Lung (tissue), 12 donors: ENCODE measurements around the gene RALBP1. TPM values are rescaled to one million over a fixed set of nuclear protein-coding genes. Genes with fewer than 3 reads are reported as not detected.

Experiments used
- ATAC-seq: fragments of 200-7000 bp; cut with Tn5 transposase; one replicate; pipeline ENCODE4 v1.9.1; 2020; ENCODE audit warnings: moderate number of reproducible peaks; ENCODE audit not compliant: insufficient read depth, low FRiP score
- DNase-seq, 3 donors: peaks; one replicate each; pipeline ENCODE4 v3.0.0-alpha.2; 2013 to 2017
- H3K27ac ChIP-seq, 2 donors: one replicate each; pipeline ENCODE4 v1.5.1; 2013; ENCODE audit warnings: mild to moderate bottlenecking in 2 of 2, moderate library complexity in 2 of 2, control low read depth in 1 of 2, inconsistent platforms in 1 of 2, low read depth in 1 of 2, low read length in 1 of 2
- H3K27me3 ChIP-seq, 3 donors: one replicate each; pipeline ENCODE4 v1.5.1; 2013; ENCODE audit warnings: low read length in 2 of 3; ENCODE audit not compliant: control insufficient read depth in 3 of 3, insufficient read depth in 3 of 3
- H3K36me3 ChIP-seq, 4 donors: one replicate each; pipeline ENCODE4 v1.5.1; 2013; ENCODE audit warnings: low read length in 4 of 4, mild to moderate bottlenecking in 1 of 4, moderate library complexity in 1 of 4; ENCODE audit not compliant: control insufficient read depth in 4 of 4, insufficient read depth in 4 of 4
- H3K4me1 ChIP-seq, 5 donors: one replicate each; pipeline ENCODE4 v1.5.1; 2013; ENCODE audit warnings: low read length in 5 of 5, mild to moderate bottlenecking in 2 of 5, moderate library complexity in 1 of 5; ENCODE audit not compliant: control insufficient read depth in 5 of 5, insufficient read depth in 5 of 5
- H3K4me3 ChIP-seq: one replicate; pipeline ENCODE4 v1.5.1; 2013; ENCODE audit warnings: mild to moderate bottlenecking, control low read depth, moderate library complexity
- H3K9ac ChIP-seq, 2 donors: one replicate each; pipeline ENCODE4 v1.5.1; 2013; ENCODE audit warnings: low read length in 2 of 2, control low read depth in 1 of 2; ENCODE audit not compliant: insufficient read depth in 1 of 2
- H3K9me3 ChIP-seq, 4 donors: one replicate each; pipeline ENCODE4 v1.5.1; 2013; ENCODE audit warnings: low read length in 3 of 4, mild to moderate bottlenecking in 1 of 4, moderate library complexity in 1 of 4; ENCODE audit not compliant: control insufficient read depth in 4 of 4, insufficient read depth in 3 of 4
- CTCF ChIP-seq: IDR thresholded peaks from 2 replicates; pipeline ENCODE4 v1.5.1; 2012; ENCODE audit warnings: mild to moderate bottlenecking; ENCODE audit errors: control extremely low read depth, extremely low read depth
- WGBS, 2 donors: extraction: QIAGEN DNeasy Blood & Tissue Kit; methylation state at CpG; one replicate each; pipeline ENCODE4 v1.1.7; 2013; 5-methylcytosine and 5-hydroxymethylcytosine counted together
- polyA plus RNA-seq, 2 donors: library from polyadenylated mRNA; stranded (reverse); fragments of 200-250 nt; gene quantifications; one replicate each; pipeline ENCODE4 v1.2.1, GENCODE V29; 2013
- total RNA-seq, 2 donors: library from RNA; depleted of rRNA in 1 of 2; stranded (reverse); fragments of >200 nt in 1 of 2; gene quantifications; one replicate each; pipeline ENCODE4 v1.2.1, GENCODE V29; 2014 to 2021
- donor health status: control.
- donor health status: control.
- donor health status: Bipolar disorder and iron deficiency.
- donor health status: healthy.
- donor health status: DM: yes; HTN: yes; CAD: no.

The RALBP1 gene
- total and polyA plus RNA-seq, 4 donors = 19.8 to 58.2 (median 33.5) TPM

GRCh38 chr18:9557250-9557943 is 82.1 kb downstream of the RALBP1 start:
- peaks cover 18 to 56% (median 54%) of the 10 kb centered on the region in 4 donors for H3K36me3 ChIP-seq
- H3K4me1 ChIP-seq = no peaks in the 10 kb centered on the region
- H3K27me3 ChIP-seq = no peaks in the 10 kb centered on the region
- no peak overlapping the region for H3K27ac ChIP-seq
- 93 to 95% methylated on average over 13 of the region's 13 CpGs for WGBS, 2 donors
- ATAC-seq (no peak), DNase-seq (no peak)
- no peak overlapping the region for H3K9ac ChIP-seq
- H3K4me3 ChIP-seq = no peak overlapping the region
- peaks cover 0 to 6% (median 0%) of the 10 kb centered on the region in 4 donors for H3K9me3 ChIP-seq
- no peak for TF ChIP-seq CTCF

GRCh38 chr18:9558387-9559064 is 83.2 kb downstream of the RALBP1 start:
- peaks cover 21 to 56% (median 54%) of the 10 kb centered on the region in 4 donors for H3K36me3 ChIP-seq
- WGBS, 2 donors = 91 to 96% methylated on average over 4 of the region's 4 CpGs
- H3K27ac ChIP-seq = no peak overlapping the region
- ATAC-seq (no peak), DNase-seq (no peak)
- H3K9me3 ChIP-seq = no peaks in the 10 kb centered on the region
- H3K4me3 ChIP-seq = no peak overlapping the region
- TF ChIP-seq CTCF = no peak
- H3K9ac ChIP-seq = no peak overlapping the region
- no peaks in the 10 kb centered on the region for H3K4me1 ChIP-seq
- no peaks in the 10 kb centered on the region for H3K27me3 ChIP-seq

GRCh38 chr18:9559253-9559652 is 83.9 kb downstream of the RALBP1 start:
- DNase-seq (no peak), ATAC-seq (no peak)
- H3K9me3 ChIP-seq = no peaks in the 10 kb centered on the region
- H3K27ac ChIP-seq = no peak overlapping the region
- H3K4me1 ChIP-seq = no peaks in the 10 kb centered on the region
- H3K9ac ChIP-seq = no peak overlapping the region
- 95% methylated on average over 6 of the region's 6 CpGs for WGBS, 2 donors
- H3K4me3 ChIP-seq = no peak overlapping the region
- H3K36me3 ChIP-seq = peaks cover 19 to 55% (median 51%) of the 10 kb centered on the region in 4 donors
- no peak for TF ChIP-seq CTCF
- no peaks in the 10 kb centered on the region for H3K27me3 ChIP-seq
